GM10847 (cell line): ENCODE measurements around the gene AMHR2.

Experiments
- POLR2A ChIP-seq: IDR thresholded peaks from 2 replicates; pipeline ENCODE4 v1.6.1; 2011; ENCODE audit not compliant: insufficient read length; ENCODE audit errors: extremely low read depth

The AMHR2 gene

DNA sequence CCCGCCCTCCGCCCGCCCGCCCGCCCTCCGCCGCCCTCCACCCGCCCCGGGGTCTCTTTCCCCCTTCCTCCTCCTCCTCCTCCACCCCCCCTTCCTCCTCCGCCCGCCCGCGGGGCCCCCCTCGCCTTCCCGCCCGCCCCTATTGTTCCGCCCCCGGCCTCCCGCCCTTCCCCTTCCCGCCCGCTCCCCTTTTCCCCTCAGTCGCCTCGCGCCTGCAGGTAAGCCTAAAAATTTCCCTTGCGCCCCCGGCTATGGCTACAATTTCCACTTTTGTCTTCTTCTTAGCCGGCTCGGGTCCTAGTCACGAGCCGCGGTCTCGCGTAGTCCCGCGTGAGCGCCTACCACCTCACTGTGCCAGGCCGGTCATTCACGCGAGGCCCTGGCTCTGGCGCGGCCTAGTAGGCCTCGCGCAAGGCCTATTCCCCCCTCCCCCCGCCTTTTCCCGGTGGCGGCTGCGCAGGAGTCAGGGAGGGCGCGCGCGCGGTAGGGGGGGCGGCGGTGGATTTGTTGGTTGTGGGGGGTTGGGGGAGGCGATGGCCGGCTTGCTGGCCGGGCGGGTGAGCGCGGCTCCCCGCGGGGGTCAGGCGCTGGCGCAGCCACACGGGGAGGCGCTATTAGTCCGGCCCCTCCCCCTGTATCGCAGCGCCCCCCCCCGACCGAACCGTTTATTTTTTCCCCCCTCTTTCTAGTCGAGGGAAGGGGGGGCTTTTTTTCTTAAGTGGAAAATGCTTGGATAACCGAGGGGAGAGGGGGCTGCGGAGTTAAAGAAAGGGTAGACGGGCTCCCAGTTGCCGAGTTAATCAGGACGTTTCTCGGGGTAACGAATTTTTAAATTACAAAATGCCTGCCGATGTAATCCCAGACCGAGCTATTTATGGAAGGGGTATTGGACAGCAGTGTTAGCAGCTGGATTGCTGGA, 28.8 kb downstream of the AMHR2 start:
- no peak for TF ChIP-seq POLR2A

GRCh38 chr12:53453953-53454640, 30.4 kb downstream of the AMHR2 start:
- no peak for TF ChIP-seq POLR2A

GRCh38 chr12:53454707-53455106, 31.1 kb downstream of the AMHR2 start:
- TF ChIP-seq POLR2A = no peak

GRCh38 chr12:53456654-53457366, 33.2 kb downstream of the AMHR2 start:
- TF ChIP-seq POLR2A = no peak

GRCh38 chr12:53459097-53459496, 35.4 kb downstream of the AMHR2 start:
- no peak for TF ChIP-seq POLR2A

GRCh38 chr12:53461059-53461458, 37.4 kb downstream of the AMHR2 start:
- no peak for TF ChIP-seq POLR2A

DNA sequence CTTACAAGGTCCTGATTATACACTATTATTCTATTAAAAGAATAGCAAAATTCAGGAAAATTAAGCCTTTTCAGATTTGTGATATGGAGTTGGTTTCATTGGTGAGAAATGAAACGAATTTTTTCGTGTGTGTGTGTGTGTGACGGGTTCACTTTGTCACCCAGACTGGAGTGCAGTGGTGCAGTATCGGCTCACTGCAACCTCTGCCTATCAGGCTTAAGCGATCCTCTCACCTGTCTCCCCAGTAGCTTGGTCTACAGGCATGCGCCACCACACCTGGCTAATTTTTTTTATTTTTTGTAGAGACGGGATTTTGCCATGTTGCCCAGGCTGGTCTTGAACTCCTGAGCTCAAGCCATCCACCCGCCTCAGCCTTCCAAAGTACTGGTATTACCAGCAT, 37.9 kb downstream of the AMHR2 start:
- TF ChIP-seq POLR2A = no peak

- TF ChIP-seq POLR2A = no peak
These were observed 39.3 kb downstream of the AMHR2 start for GRCh38 chr12:53462935-53463334.

GRCh38 chr12:53463802-53464560, 40.3 kb downstream of the AMHR2 start:
- no peak for TF ChIP-seq POLR2A

DNA sequence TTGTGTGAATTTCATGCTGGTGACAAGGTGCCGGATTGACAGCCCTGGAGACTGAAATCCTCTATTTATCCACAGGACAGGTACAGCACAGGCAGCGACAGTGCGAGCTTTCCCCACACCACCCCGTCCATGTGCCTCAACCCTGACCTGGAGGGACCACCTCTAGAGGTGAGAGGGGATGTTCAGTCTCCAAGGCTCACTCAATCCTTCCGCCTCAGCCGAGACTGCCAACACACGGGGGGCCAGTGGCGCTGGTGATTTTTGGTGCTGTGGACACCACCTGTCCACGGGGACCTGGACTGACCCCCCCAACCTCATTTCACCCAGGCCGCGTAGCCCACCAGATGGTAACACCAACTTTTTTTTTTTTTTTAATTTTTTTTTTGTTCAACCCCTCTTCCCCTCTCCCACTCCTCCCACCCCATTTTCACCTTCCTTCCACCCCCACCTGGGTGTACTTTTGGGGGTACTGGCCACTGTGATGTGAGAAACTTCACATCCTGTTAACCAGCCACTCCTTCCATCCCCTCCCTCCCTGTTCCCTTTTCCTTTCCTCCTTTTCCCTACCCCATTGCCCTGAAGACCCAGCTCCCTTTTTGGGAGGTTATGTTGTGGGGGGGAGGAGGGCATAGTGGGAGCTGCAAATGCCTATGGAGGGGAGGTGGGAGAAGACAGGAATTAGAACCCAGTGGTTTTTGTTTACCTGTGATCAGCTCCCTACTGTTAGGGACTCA, 41.2 kb downstream of the AMHR2 start:
- TF ChIP-seq POLR2A = no peak

GRCh38 chr12:53465679-53466078, 42.0 kb downstream of the AMHR2 start:
- TF ChIP-seq POLR2A = no peak

DNA sequence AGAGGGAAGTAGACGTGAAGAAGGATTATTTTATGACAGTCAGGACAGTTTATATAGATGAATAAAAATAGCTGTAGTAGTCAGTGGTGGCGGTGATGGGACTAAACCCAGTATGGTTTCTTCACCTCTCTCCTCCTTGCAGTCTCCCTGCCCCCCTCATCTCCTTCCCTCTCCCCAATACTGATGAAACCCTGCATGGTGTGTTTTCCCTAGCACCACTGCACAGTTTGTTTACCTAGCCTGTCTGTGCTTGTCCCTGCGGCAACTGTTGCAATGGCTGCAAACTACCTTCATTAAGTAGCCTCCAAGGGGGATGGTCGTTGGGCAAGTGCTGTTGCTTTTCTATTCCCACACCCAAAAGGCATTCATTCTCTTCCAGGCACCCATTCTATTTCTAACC, 43.0 kb downstream of the AMHR2 start:
- no peak for TF ChIP-seq POLR2A

GRCh38 chr12:53467082-53467481, 43.4 kb downstream of the AMHR2 start:
- no peak for TF ChIP-seq POLR2A

DNA sequence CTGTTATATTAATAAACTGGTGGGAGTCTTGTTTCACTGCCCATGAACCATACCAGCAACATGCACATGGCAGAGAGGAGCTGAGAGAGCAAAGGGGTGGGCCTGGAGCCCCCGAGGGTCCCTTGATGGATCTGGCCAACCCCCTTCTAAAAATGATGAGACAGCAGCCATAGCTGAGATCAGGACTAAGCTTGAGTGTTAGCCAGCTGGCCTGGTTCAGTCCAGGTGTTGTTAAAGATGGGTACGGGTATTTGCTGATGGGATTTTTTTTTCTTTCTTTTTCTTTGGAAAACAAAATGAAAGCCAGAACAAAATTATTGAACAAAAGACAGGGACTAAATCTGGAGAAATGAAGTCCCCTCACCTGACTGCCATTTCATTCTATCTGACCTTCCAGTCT, 44.2 kb downstream of the AMHR2 start:
- no peak for TF ChIP-seq POLR2A

GRCh38 chr12:53468282-53468681, 44.6 kb downstream of the AMHR2 start:
- no peak for TF ChIP-seq POLR2A

DNA sequence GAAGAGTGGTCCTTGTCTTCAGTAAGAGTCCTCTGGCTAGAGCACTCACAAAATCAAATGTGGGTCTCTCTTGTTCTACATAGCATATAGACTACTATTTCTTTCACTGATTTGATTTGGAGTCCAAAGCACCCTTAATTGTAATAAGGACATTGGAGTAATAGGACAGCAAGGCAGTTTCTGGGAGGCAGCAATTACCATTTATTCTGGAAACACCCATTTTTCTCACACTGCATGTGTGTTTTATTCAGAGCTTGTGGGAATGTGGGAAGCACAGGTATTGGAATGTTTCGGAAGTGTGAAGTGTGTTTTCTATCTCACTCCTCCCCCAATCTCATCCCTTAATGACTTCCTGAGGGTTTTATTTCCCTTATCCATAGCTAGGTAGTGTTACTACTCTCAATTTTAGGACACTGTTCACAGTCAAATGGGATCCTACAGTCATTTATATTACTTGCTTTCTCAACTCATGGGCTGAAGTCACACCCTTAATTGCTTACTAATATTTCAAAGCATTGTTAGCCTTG, 48.5 kb downstream of the AMHR2 start:
- no peak for TF ChIP-seq POLR2A
